K562 (cell line): ENCODE results near the gene VIPR2. TPM values are rescaled to one million over a fixed set of nuclear protein-coding genes. Genes with fewer than 3 reads are reported as not detected.
A peak's percentile ranks its signal among the peaks of the same experiment; 100 is the strongest.

Experiments
- ARID3A ChIP-seq: IDR thresholded peaks from 2 replicates; pipeline ENCODE4 v1.6.1; 2012; ENCODE audit warnings: low read depth, low read length, improper control_type of control experiment, borderline replicate concordance
- ARID3B ChIP-seq: fragments of 250-450 bp; sonication (Bioruptor Pico); IDR thresholded peaks from 2 replicates; pipeline ENCODE4 v1.4.0; 2020; ENCODE audit warnings: borderline replicate concordance
- CEBPZ ChIP-seq: fragments of 150-350 bp; IDR thresholded peaks from 2 replicates; pipeline ENCODE4 v1.6.1; 2014; ENCODE audit warnings: low read depth, mild to moderate bottlenecking, low read length, borderline replicate concordance
- E2F5 ChIP-seq: sonication (generic); formaldehyde crosslinking; IDR thresholded peaks from 2 replicates; pipeline ENCODE4 v1.8.0; 2022; ENCODE audit warnings: mild to moderate bottlenecking, missing genetic modification reagents
- GTF3C2 ChIP-seq: IDR thresholded peaks from 3 replicates; pipeline ENCODE4 v1.6.1; 2011; ENCODE audit warnings: borderline replicate concordance, mild to moderate bottlenecking, moderate library complexity; ENCODE audit not compliant: insufficient read length; ENCODE audit errors: extremely low read depth
- HDGF ChIP-seq: fragments of 450-650 bp; IDR thresholded peaks from 2 replicates; pipeline ENCODE4 v1.6.1; 2016
- HMBOX1 ChIP-seq: sonication (generic); IDR thresholded peaks from 2 replicates; pipeline ENCODE4 v1.6.1; 2016
- NCOA6 ChIP-seq: fragments of 450-650 bp; IDR thresholded peaks from 2 replicates; pipeline ENCODE4 v1.6.1; 2017; ENCODE audit warnings: mild to moderate bottlenecking
- ZNF12 ChIP-seq: sonication (generic); formaldehyde crosslinking; IDR thresholded peaks from 2 replicates; pipeline ENCODE4 v1.4.0; 2020; ENCODE audit warnings: mild to moderate bottlenecking, missing genetic modification reagents
- ZNF232 ChIP-seq: sonication (generic); formaldehyde crosslinking; IDR thresholded peaks from 2 replicates; pipeline ENCODE4 v1.8.0; 2022; ENCODE audit warnings: mild to moderate bottlenecking, missing genetic modification reagents
- polyA plus RNA-seq, 8 experiments: library from polyadenylated mRNA; depleted of rRNA in 4 of 8; stranded (reverse) in 5 of 8; unstranded in 3 of 8; fragments of >200 nt; fragmentation: Nextera tagmentation in 2 of 8; fragmentation: Illumina TruSeq in 1 of 8; extraction: Ambion mirVana in 2 of 8; extraction: Trizol in 1 of 8; gene quantifications; 2 replicates each; pipeline versions ENCODE4 v1.2.1 to v1.2.3, GENCODE V29; 2011 to 2014; ENCODE audit warnings: inconsistent platforms in 1 of 8, missing spikeins in 1 of 8
- total RNA-seq, 7 experiments: library from RNA; depleted of rRNA in 6 of 7; stranded (reverse); fragments of >200 nt in 6 of 7; fragmentation: Illumina TruSeq in 2 of 7; extraction: Trizol in 2 of 7; gene quantifications; 2 replicates each; pipeline versions ENCODE4 v1.2.1 to v1.2.3, GENCODE V29; 2011 to 2021; ENCODE audit warnings: low replicate concordance in 1 of 7

VIPR2 gene
- total and polyA plus RNA-seq, 9 of the 15 experiments (the other 6 are each of a cell fraction or from before 2014, with no cell fraction given): 0.04 TPM; not detected in 8

- TF ChIP-seq ARID3A (no peak), ZNF232 (CRISPR knock-in tag) (no peak), CEBPZ (peak; percentile 15; the same call in 1 of the 2 replicates), HDGF (no peak), GTF3C2 (peak; percentile 36), E2F5 (CRISPR knock-in tag) (0 out of 2 replicates have a peak, but pooled peaks have one; percentile 74), ZNF12 (CRISPR knock-in tag) (no peak), HMBOX1 (no peak; the same call in 1 of the 2 replicates), ARID3B (no peak), NCOA6 (peak; percentile 77)
Measured at GRCh38 chr7:159030490-159031134, 114.1 kb downstream of the VIPR2 start (continued).
